ENCODE results near the gene B4GALT5. TPM values are rescaled to one million over a fixed set of nuclear protein-coding genes. Genes with fewer than 3 reads are reported as not detected.

The B4GALT5 gene
- polyA plus RNA-seq, 1 donor (not counting 4 experiments of a cell fraction or from before 2014, with no cell fraction given), result 23.5 TPM

DNA sequence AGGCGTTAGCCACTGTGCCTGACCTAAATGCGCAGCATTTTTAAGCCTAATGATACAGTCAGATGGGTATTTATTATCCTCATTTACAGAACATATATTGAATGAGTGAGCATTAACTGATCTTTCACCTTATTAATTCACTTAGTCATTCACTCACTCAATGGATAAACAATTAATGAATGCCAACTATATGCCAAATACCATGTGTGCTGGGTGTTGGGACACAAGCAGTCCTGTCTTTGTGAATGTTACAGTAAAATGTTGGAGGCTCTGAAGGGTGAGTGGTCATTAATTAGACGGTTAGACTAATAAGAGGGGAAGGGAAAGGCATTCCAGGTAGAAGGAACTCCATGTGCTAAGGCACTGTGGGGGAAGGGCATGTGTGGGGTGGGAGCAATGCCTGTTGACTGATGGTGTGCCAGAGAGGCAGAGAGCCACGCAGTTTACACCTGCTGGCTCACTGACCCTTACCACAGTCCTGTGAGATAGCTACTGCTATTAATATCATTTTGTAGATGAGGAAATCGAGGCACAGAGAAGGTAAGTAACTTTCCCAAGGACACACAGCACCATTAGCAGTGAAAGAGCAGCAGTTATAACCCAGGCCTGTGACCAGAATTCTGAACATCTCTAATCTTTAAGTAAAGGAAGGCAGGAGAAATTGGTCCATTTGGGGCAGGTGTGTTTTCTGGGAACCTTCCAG is 38.7 kb upstream of the B4GALT5 start:
- no peak overlapping the region for H3K4me3 ChIP-seq (ENCODE audit: control insufficient read depth in 2 of 3, extremely low read depth in 1 of 3, insufficient read depth in 2 of 3, low read depth in 1 of 3, low read length in 3 of 3)
- H3K9ac ChIP-seq (ENCODE audit: control insufficient read depth, extremely low read depth, insufficient read depth, low read length), result no peak overlapping the region
- H4K20me1 ChIP-seq (ENCODE audit: control insufficient read depth, extremely low read depth, insufficient read depth, low read length), result no peaks in the 10 kb centered on the region
- H3K4me2 ChIP-seq (ENCODE audit: control insufficient read depth, extremely low read depth, insufficient read depth, low read depth, low read length), result no peak overlapping the region
- no peak for DNase-seq (ENCODE audit: low read depth, low spot score)
- no peak for TF ChIP-seq EZH2 (IDR thresholded peaks at IDR 0.05; ENCODE audit: low read length)
- TF ChIP-seq, protein P1, sequence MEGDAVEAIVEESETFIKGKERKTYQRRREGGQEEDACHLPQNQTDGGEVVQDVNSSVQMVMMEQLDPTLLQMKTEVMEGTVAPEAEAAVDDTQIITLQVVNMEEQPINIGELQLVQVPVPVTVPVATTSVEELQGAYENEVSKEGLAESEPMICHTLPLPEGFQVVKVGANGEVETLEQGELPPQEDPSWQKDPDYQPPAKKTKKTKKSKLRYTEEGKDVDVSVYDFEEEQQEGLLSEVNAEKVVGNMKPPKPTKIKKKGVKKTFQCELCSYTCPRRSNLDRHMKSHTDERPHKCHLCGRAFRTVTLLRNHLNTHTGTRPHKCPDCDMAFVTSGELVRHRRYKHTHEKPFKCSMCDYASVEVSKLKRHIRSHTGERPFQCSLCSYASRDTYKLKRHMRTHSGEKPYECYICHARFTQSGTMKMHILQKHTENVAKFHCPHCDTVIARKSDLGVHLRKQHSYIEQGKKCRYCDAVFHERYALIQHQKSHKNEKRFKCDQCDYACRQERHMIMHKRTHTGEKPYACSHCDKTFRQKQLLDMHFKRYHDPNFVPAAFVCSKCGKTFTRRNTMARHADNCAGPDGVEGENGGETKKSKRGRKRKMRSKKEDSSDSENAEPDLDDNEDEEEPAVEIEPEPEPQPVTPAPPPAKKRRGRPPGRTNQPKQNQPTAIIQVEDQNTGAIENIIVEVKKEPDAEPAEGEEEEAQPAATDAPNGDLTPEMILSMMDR (optimal IDR thresholded peaks at IDR 0.05 in 1 of 3, IDR thresholded peaks at IDR 0.05 in 1 of 3, conservative IDR thresholded peaks at IDR 0.05 in 1 of 3; ENCODE audit: extremely low read depth in 1 of 3, insufficient read depth in 2 of 3, low read length in 3 of 3), result no peak
- dilution Hi-C loops (cut with MboI; ENCODE audit: extremely low pct_ligation_motif_present, low sequenced_read_pairs), result no loop called here
- H3K9me1 ChIP-seq (ENCODE audit: control insufficient read depth, extremely low read depth, insufficient read depth, low read length), result no peaks in the 10 kb centered on the region
- no peak overlapping the region for H2AFZ ChIP-seq (ENCODE audit: control insufficient read depth, low read length)
- no peaks in the 10 kb centered on the region for H3K9me3 ChIP-seq (ENCODE audit: control insufficient read depth, low read depth, low read length)
- no peak overlapping the region for H3K27ac ChIP-seq (ENCODE audit: control insufficient read depth, insufficient read depth, low read length)
- H3K79me2 ChIP-seq (ENCODE audit: control insufficient read depth, insufficient read depth, low read length), result no peaks in the 10 kb centered on the region
- no peaks in the 10 kb centered on the region for H3K36me3 ChIP-seq (ENCODE audit: control insufficient read depth in 2 of 2, extremely low read depth in 1 of 2, insufficient read depth in 2 of 2, low read length in 2 of 2)
- H3K4me1 ChIP-seq (ENCODE audit: control insufficient read depth, extremely low read depth, insufficient read depth, low read length), result no peaks in the 10 kb centered on the region
- FAIRE-seq, result no peak
- H3K27me3 ChIP-seq (ENCODE audit: control insufficient read depth, extremely low read depth, insufficient read depth, low read length), result peaks cover 7% of the 10 kb centered on the region

DNA sequence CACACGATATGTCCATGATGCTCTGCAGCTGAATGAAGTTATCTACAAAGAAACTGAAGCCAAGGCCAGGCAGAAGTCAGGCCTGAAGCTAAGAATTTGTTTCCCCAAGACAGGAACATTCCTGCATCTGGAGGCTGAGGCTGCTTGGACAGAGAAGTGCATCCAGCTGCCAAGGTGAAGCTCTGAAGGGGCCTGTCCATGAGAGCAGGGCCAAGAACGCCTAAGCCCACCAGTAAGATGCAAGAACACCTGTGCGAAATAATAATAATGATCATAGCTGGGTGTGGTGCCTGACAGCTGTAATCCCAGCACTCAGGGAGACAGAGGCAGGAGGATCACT is 37.7 kb upstream of the B4GALT5 start:
- dilution Hi-C loops (cut with MboI; ENCODE audit: extremely low pct_ligation_motif_present, low sequenced_read_pairs), result no loop called here
- H3K27ac ChIP-seq (ENCODE audit: control insufficient read depth, insufficient read depth, low read length), result no peak overlapping the region

More for the DNA sequence above, 37.7 kb upstream of the B4GALT5 start:
- Histone ChIP-seq H2AFZ (ENCODE audit: control insufficient read depth, low read length) (no peak overlapping the region), H3K4me2 (ENCODE audit: control insufficient read depth, extremely low read depth, insufficient read depth, low read depth, low read length) (no peak overlapping the region), H3K27me3 (ENCODE audit: control insufficient read depth, extremely low read depth, insufficient read depth, low read length) (peaks cover 5% of the 10 kb centered on the region), H3K36me3 (ENCODE audit: control insufficient read depth in 2 of 2, extremely low read depth in 1 of 2, insufficient read depth in 2 of 2, low read length in 2 of 2) (no peaks in the 10 kb centered on the region), H3K9me3 (ENCODE audit: control insufficient read depth, low read depth, low read length) (no peaks in the 10 kb centered on the region), H3K9ac (ENCODE audit: control insufficient read depth, extremely low read depth, insufficient read depth, low read length) (no peak overlapping the region), H3K9me1 (ENCODE audit: control insufficient read depth, extremely low read depth, insufficient read depth, low read length) (no peaks in the 10 kb centered on the region), H3K4me3 (ENCODE audit: control insufficient read depth in 2 of 3, extremely low read depth in 1 of 3, insufficient read depth in 2 of 3, low read depth in 1 of 3, low read length in 3 of 3) (no peak overlapping the region), H3K4me1 (ENCODE audit: control insufficient read depth, extremely low read depth, insufficient read depth, low read length) (no peaks in the 10 kb centered on the region), H3K79me2 (ENCODE audit: control insufficient read depth, insufficient read depth, low read length) (no peaks in the 10 kb centered on the region), H4K20me1 (ENCODE audit: control insufficient read depth, extremely low read depth, insufficient read depth, low read length) (no peaks in the 10 kb centered on the region)
- FAIRE-seq, result no peak
- no peak for DNase-seq (ENCODE audit: low read depth, low spot score)
- TF ChIP-seq, protein P1 (optimal IDR thresholded peaks at IDR 0.05 in 1 of 3, IDR thresholded peaks at IDR 0.05 in 1 of 3, conservative IDR thresholded peaks at IDR 0.05 in 1 of 3; ENCODE audit: extremely low read depth in 1 of 3, insufficient read depth in 2 of 3, low read length in 3 of 3), result no peak
- no peak for TF ChIP-seq EZH2 (IDR thresholded peaks at IDR 0.05; ENCODE audit: low read length)
